Sigmoid colon (tissue), 7 donors: Measurements from ENCODE around the gene BPIFB3. TPM values are rescaled to one million over a fixed set of nuclear protein-coding genes. Genes with fewer than 3 reads are reported as not detected.

Source experiments
- DNase-seq: peaks from one replicate; pipeline ENCODE4 v3.0.0-alpha.2; 2019
- H3K27ac ChIP-seq, 4 donors: fragments of 200-600 bp; sonication (generic); one replicate each; pipeline ENCODE4 v1.5.1; 2016 to 2019; ENCODE audit warnings: mild to moderate bottlenecking in 1 of 4
- H3K27me3 ChIP-seq, 3 donors: fragments of 200-600 bp; sonication (generic); one replicate each; pipeline ENCODE4 v1.5.1; 2019; ENCODE audit warnings: mild to moderate bottlenecking in 1 of 3
- H3K36me3 ChIP-seq, 4 donors: fragments of 200-600 bp; sonication (generic); one replicate each; pipeline ENCODE4 v1.5.1; 2016 to 2019
- H3K4me1 ChIP-seq, 4 donors: fragments of 200-600 bp; sonication (generic); one replicate each; pipeline ENCODE4 v1.5.1; 2017 to 2019
- H3K4me3 ChIP-seq, 4 donors: fragments of 200-600 bp; sonication (generic); one replicate each; pipeline ENCODE4 v1.5.1; 2017 to 2019; ENCODE audit warnings: mild to moderate bottlenecking in 2 of 4, moderate library complexity in 1 of 4
- H3K9me3 ChIP-seq, 4 donors: fragments of 200-600 bp in 3 of 4; sonication (generic) in 3 of 4; one replicate each; pipeline versions ENCODE4 v1.5.1 to v1.6.1; 2013 to 2019
- CTCF ChIP-seq, 4 experiments: fragments of 450-650 bp in 3 of 4; fragments of 200-600 bp in 1 of 4; IDR thresholded peaks; one replicate each; pipeline ENCODE4 v1.5.1; 2016 to 2019; ENCODE audit warnings: antibody characterized with exemption in 4 of 4, mild to moderate bottlenecking in 3 of 4, moderate library complexity in 2 of 4
- EP300 ChIP-seq, 4 donors: sonication (generic); formaldehyde crosslinking; IDR thresholded peaks; one replicate each; pipeline ENCODE4 v1.6.1; 2017; ENCODE audit warnings: antibody characterized with exemption in 4 of 4
- POLR2A ChIP-seq, 2 donors: fragments of 450-650 bp; IDR thresholded peaks; one replicate each; pipeline ENCODE4 v1.6.1; 2016; ENCODE audit warnings: antibody characterized with exemption in 2 of 2, mild to moderate bottlenecking in 2 of 2, moderate library complexity in 2 of 2
- POLR2AphosphoS5 ChIP-seq, 4 donors: sonication (generic); formaldehyde crosslinking; IDR thresholded peaks; one replicate each; pipeline ENCODE4 v1.6.1; 2017; ENCODE audit warnings: antibody characterized with exemption in 4 of 4
- WGBS, 2 donors: extraction: QIAGEN DNeasy Blood & Tissue Kit; methylation state at CpG; one replicate each; pipeline ENCODE4 v1.1.7; 2013; 5-methylcytosine and 5-hydroxymethylcytosine counted together
- intact Hi-C: fragments of 100-400 bp; cut with DNase I; formaldehyde crosslinking; loops from one replicate; pipeline ENCODE4 v1.15.1; 2023
- polyA plus RNA-seq, 3 donors: library from polyadenylated mRNA; stranded (reverse); fragments of 200-250 nt; gene quantifications; one replicate each; pipeline ENCODE4 v1.2.3, GENCODE V29; 2013
- total RNA-seq, 4 donors: library from RNA; depleted of rRNA; stranded (reverse); fragments of >200 nt; gene quantifications; one replicate each; pipeline ENCODE4 v1.1.0, GENCODE V29; 2016
- donor health status: healthy with polysubstance abuse.
- donor health status: Bipolar disorder and iron deficiency.
- donor health status: healthy.

Gene BPIFB3
- total and polyA plus RNA-seq, 7 donors, result not detected

- no peaks in the 10 kb centered on the region for H3K9me3 ChIP-seq
- no peak overlapping the region for H3K27ac ChIP-seq
- no peak for DNase-seq
- H3K36me3 ChIP-seq, result no peaks in the 10 kb centered on the region
- WGBS, 2 donors, result 55 to 74% methylated on average over 14 of the region's 14 CpGs
- H3K27me3 ChIP-seq, result peaks cover 0 to 6% (median 0%) of the 10 kb centered on the region in 3 donors
- intact Hi-C loops, result no loop called here
- H3K4me3 ChIP-seq, result no peak overlapping the region
- H3K4me1 ChIP-seq, result no peaks in the 10 kb centered on the region
- no peak for TF ChIP-seq POLR2A (IDR thresholded peaks at IDR 0.05)
- no peak for TF ChIP-seq POLR2AphosphoS5 (IDR thresholded peaks at IDR 0.05)
- no peak for TF ChIP-seq EP300 (IDR thresholded peaks at IDR 0.05)
- TF ChIP-seq CTCF (IDR thresholded peaks at IDR 0.05), result no peak
Observed at GRCh38 chr20:33018169-33018931, 35.4 kb upstream of the BPIFB3 start.

GRCh38 chr20:33019465-33020277 lies 34.0 kb upstream of the BPIFB3 start:
- Histone ChIP-seq H3K36me3 (no peaks in the 10 kb centered on the region), H3K9me3 (no peaks in the 10 kb centered on the region), H3K4me1 (no peaks in the 10 kb centered on the region), H3K4me3 (no peak overlapping the region), H3K27ac (no peak overlapping the region), H3K27me3 (peaks cover 0 to 6% (median 0%) of the 10 kb centered on the region in 3 donors)
- no peak for DNase-seq
- TF ChIP-seq CTCF (IDR thresholded peaks at IDR 0.05) (no peak), EP300 (IDR thresholded peaks at IDR 0.05) (no peak), POLR2A (IDR thresholded peaks at IDR 0.05) (no peak), POLR2AphosphoS5 (IDR thresholded peaks at IDR 0.05) (no peak)
- intact Hi-C loops, result loop anchor here (10.0 kb wide), 1 partner anchor 55 kb away; no protein-coding TSS in a partner anchor
- 81 to 88% methylated on average over 23 of the region's 23 CpGs for WGBS, 2 donors

DNA sequence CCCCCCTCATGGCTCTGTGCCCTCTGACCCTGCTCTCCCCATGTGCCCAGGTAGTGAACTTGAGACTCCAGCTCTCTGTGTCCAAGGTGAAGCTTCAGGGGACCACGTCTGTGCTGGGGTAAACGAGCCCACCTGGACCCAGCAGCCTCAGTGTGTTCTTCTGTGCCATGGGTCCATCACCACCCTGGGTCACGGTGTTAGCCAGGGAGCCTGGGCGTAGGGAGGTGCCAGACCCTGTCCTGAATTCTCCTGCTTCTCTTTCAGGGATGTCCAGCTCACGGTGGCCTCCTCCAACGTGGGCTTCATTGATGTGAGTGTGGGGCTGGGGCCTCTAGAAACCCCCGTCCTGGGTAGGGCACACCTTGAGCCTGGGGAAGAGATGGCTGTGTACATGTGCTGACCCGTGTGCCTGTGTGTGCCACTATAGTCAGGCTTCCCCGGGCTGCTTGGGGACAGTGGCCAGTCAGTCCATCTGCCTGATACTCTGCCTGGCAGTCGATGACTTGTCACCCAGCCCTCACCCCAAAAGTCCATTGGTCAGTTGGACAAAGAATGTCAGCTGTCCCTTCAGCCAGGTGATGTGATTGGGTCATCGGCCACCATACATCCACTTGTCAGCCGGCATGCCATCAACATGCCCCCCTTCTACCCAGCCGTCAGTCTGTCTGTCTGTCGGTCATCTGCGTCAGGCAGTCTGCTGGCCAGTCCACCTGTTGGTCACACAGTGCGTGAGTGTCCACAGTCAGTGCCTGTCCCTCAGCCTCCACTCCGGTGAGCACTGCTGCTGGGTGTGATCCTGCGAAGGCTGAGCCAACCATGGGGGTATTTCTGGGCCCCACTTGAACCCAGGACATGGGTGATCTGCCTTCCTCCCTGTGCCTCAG lies 33.2 kb upstream of the BPIFB3 start:
- H3K9me3 ChIP-seq, result no peaks in the 10 kb centered on the region
- H3K27ac ChIP-seq, result no peak overlapping the region
- H3K4me1 ChIP-seq, result no peaks in the 10 kb centered on the region
- H3K4me3 ChIP-seq, result no peak overlapping the region
- peaks cover 0 to 6% (median 0%) of the 10 kb centered on the region in 3 donors for H3K27me3 ChIP-seq
- no peak for DNase-seq
- 79 to 88% methylated on average over 18 of the region's 18 CpGs for WGBS, 2 donors
- H3K36me3 ChIP-seq, result no peaks in the 10 kb centered on the region
- TF ChIP-seq CTCF (IDR thresholded peaks at IDR 0.05), result no peak
- TF ChIP-seq POLR2AphosphoS5 (IDR thresholded peaks at IDR 0.05), result no peak
- no peak for TF ChIP-seq EP300 (IDR thresholded peaks at IDR 0.05)
- TF ChIP-seq POLR2A (IDR thresholded peaks at IDR 0.05), result no peak
- intact Hi-C loops, result loop anchor here (10.0 kb wide), 1 partner anchor 56 kb away; no protein-coding TSS in a partner anchor

- H3K4me1 ChIP-seq, result no peaks in the 10 kb centered on the region
- WGBS, 2 donors, result 56 to 74% methylated on average over 3 of the region's 3 CpGs
Observed at GRCh38 chr20:33021879-33022278, 31.8 kb upstream of the BPIFB3 start.

More at GRCh38 chr20:33021879-33022278, 31.8 kb upstream of the BPIFB3 start:
- H3K27ac ChIP-seq, result no peak overlapping the region
- no peak for TF ChIP-seq CTCF (IDR thresholded peaks at IDR 0.05)
- no peak for TF ChIP-seq EP300 (IDR thresholded peaks at IDR 0.05)
- TF ChIP-seq POLR2AphosphoS5 (IDR thresholded peaks at IDR 0.05), result no peak
- no peak for TF ChIP-seq POLR2A (IDR thresholded peaks at IDR 0.05)
- H3K4me3 ChIP-seq, result no peak overlapping the region
- no peaks in the 10 kb centered on the region for H3K9me3 ChIP-seq
- intact Hi-C loops, result loop anchor here (10.0 kb wide), 1 partner anchor 57 kb away; no protein-coding TSS in a partner anchor
- no peaks in the 10 kb centered on the region for H3K27me3 ChIP-seq
- no peak for DNase-seq
- H3K36me3 ChIP-seq, result no peaks in the 10 kb centered on the region
